H1 (cell line): ENCODE measurements around the gene FOXD2.

Source experiments
- CTCF ChIP-seq, 3 experiments: IDR thresholded peaks; 1 replicate in 2 of 3; 2 replicates in 1 of 3; pipeline versions ENCODE4 v1.5.1 to v1.6.1; 2011; ENCODE audit warnings: low read length in 3 of 3, mild to moderate bottlenecking in 3 of 3, inconsistent platforms in 2 of 3, low read depth in 1 of 3, moderate library complexity in 1 of 3; ENCODE audit not compliant: insufficient read depth in 1 of 3; ENCODE audit errors: control extremely low read depth in 1 of 3
- JUN ChIP-seq: IDR thresholded peaks from 2 replicates; pipeline ENCODE4 v1.6.1; 2011; ENCODE audit warnings: low read depth, mild to moderate bottlenecking, improper control_type of control experiment, low read length
- MAX ChIP-seq: IDR thresholded peaks from 2 replicates; pipeline ENCODE4 v1.6.1; 2012; ENCODE audit warnings: inconsistent platforms
- RAD21 ChIP-seq, 2 experiments: IDR thresholded peaks in 1 of 2; conservative IDR thresholded peaks in 1 of 2; 2 replicates each; pipeline ENCODE4 v1.6.1; 2011; ENCODE audit warnings: low read depth in 2 of 2, low read length in 2 of 2, improper control_type of control experiment in 1 of 2, inconsistent platforms in 1 of 2, mild to moderate bottlenecking in 1 of 2, moderate library complexity in 1 of 2
- YY1 ChIP-seq: IDR thresholded peaks from 2 replicates; pipeline ENCODE4 v1.6.1; 2011; ENCODE audit warnings: low read depth, mild to moderate bottlenecking, low read length

GRCh38 chr1:47412437-47412836 is 25.4 kb upstream of the FOXD2 start:
- TF ChIP-seq JUN (no peak), CTCF (IDR thresholded peaks at IDR 0.05; ENCODE audit: control extremely low read depth in 1 of 3, insufficient read depth in 1 of 3, low read depth in 1 of 3, low read length in 3 of 3) (no peak), MAX (no peak), RAD21 (IDR thresholded peaks at IDR 0.05 in 1 of 2, conservative IDR thresholded peaks at IDR 0.05 in 1 of 2; ENCODE audit: low read depth in 2 of 2, low read length in 2 of 2) (no peak), YY1 (no peak)
